GM11168 (cell line): ENCODE data around the gene ARFGEF3.
"Not testable (repeated sequence)": the region's sequence is repeated elsewhere in the genome, so short reads cannot be mapped to it uniquely, and the experiment has no call there.

ENCODE experiments used
- in situ Hi-C: fragments of 300-500 bp; cut with MboI; formaldehyde crosslinking; loops from one replicate; pipeline ENCODE4 v1.12.0; 2022; ENCODE audit warnings: low sequenced_read_pairs; ENCODE audit not compliant: unreplicated experiment

The ARFGEF3 gene

GRCh38 chr6:138339024-138339423 lies 177.3 kb downstream of the ARFGEF3 start:
- in situ Hi-C loops: no loop called here

GRCh38 chr6:138341176-138341575 lies 179.4 kb downstream of the ARFGEF3 start:
- in situ Hi-C loops: no loop called here

GRCh38 chr6:138343112-138343511 lies 181.4 kb downstream of the ARFGEF3 start:
- in situ Hi-C loops: no loop called here

GRCh38 chr6:138345565-138346285 lies 184.0 kb downstream of the ARFGEF3 start:
- in situ Hi-C loops: no loop called here

- in situ Hi-C loops: no loop called here
Measured at GRCh38 chr6:138346302-138347195, 184.8 kb downstream of the ARFGEF3 start.

- in situ Hi-C loops: no loop called here
Measured at GRCh38 chr6:138347864-138348263, 186.1 kb downstream of the ARFGEF3 start.

- in situ Hi-C loops: no loop called here
Measured at GRCh38 chr6:138349891-138350290, 188.2 kb downstream of the ARFGEF3 start.

GRCh38 chr6:138357928-138358327 lies 196.2 kb downstream of the ARFGEF3 start:
- in situ Hi-C loops: no loop called here

GRCh38 chr6:138368684-138369083 lies 206.9 kb downstream of the ARFGEF3 start:
- in situ Hi-C loops: not testable (repeated sequence)

GRCh38 chr6:138370631-138371451 lies 209.1 kb downstream of the ARFGEF3 start:
- in situ Hi-C loops: no loop called here

- in situ Hi-C loops: no loop called here
Measured at GRCh38 chr6:138371452-138371711, 209.6 kb downstream of the ARFGEF3 start.

- in situ Hi-C loops: no loop called here
Measured at GRCh38 chr6:138371720-138372119, 210.0 kb downstream of the ARFGEF3 start.

GRCh38 chr6:138372711-138373463 lies 211.1 kb downstream of the ARFGEF3 start:
- in situ Hi-C loops: no loop called here

- in situ Hi-C loops: no loop called here
Measured at GRCh38 chr6:138374230-138374629, 212.5 kb downstream of the ARFGEF3 start.

- in situ Hi-C loops: no loop called here
Measured at GRCh38 chr6:138374815-138375214, 213.1 kb downstream of the ARFGEF3 start.

GRCh38 chr6:138377042-138377441 lies 215.3 kb downstream of the ARFGEF3 start:
- in situ Hi-C loops: no loop called here

GRCh38 chr6:138377844-138378243 lies 216.1 kb downstream of the ARFGEF3 start, which contains the start of gene SMIM28:
TSS of gene SMIM28 (plus strand) at chr6:138377905. CDS start at chr6:138378073, 168 bp downstream.
- in situ Hi-C loops: no loop called here

- in situ Hi-C loops: no loop called here
Measured at GRCh38 chr6:138378463-138378862, 216.7 kb downstream of the ARFGEF3 start.

- in situ Hi-C loops: no loop called here
Measured at GRCh38 chr6:138382498-138383265, 220.9 kb downstream of the ARFGEF3 start.
